ENCODE data around the gene FLOT1. TPM values are rescaled to one million over a fixed set of nuclear protein-coding genes. Genes with fewer than 3 reads are reported as not detected.
A peak's percentile ranks its signal among the peaks of the same experiment; 100 is the strongest.

Gene FLOT1
- total RNA-seq, 1 donor from 2014 or later = 77.6 TPM

GRCh38 chr6:30716879-30717128 is 25.7 kb downstream of the FLOT1 start:
- H3K4me2 ChIP-seq (ENCODE audit: low read length) = peak overlapping the region; percentile 88
- peaks cover 4% of the 10 kb centered on the region for H4K20me1 ChIP-seq (ENCODE audit: insufficient read depth, low read length)
- peaks cover 19% of the 10 kb centered on the region for H3K4me1 ChIP-seq (ENCODE audit: insufficient read depth, low read length)
- peak overlapping the region; percentile 67 for H2AFZ ChIP-seq (ENCODE audit: low read depth, low read length)
- peak overlapping the region; percentile 78 for H3K4me3 ChIP-seq (ENCODE audit: insufficient read depth, low read depth, low read length)
- FAIRE-seq (no peak), DNase-seq (ENCODE audit: low read depth) (no peak)
- H3K9ac ChIP-seq (ENCODE audit: low read length) = peak overlapping the region; percentile 85
- no peaks in the 10 kb centered on the region for H3K9me3 ChIP-seq (ENCODE audit: insufficient read depth, low read depth, low read length)
- Mint-ChIP-seq H3K4me3 (ENCODE audit: unreplicated experiment) (peak overlapping the region; percentile 94), H3K36me3 (ENCODE audit: low read depth, unreplicated experiment) (peaks cover 33% of the 10 kb centered on the region), H3K27ac (ENCODE audit: unreplicated experiment) (peak overlapping the region; percentile 100), H3K4me1 (ENCODE audit: low read depth, unreplicated experiment) (peaks cover 21% of the 10 kb centered on the region), H3K9me3 (ENCODE audit: unreplicated experiment) (no peaks in the 10 kb centered on the region), H3K27me3 (ENCODE audit: low read depth, unreplicated experiment) (no peaks in the 10 kb centered on the region)
- peaks cover 48% of the 10 kb centered on the region for H3K79me2 ChIP-seq (ENCODE audit: insufficient read depth, low read length)
- TF ChIP-seq CTCF (IDR thresholded peaks at IDR 0.05; ENCODE audit: insufficient read depth, low read depth, low read length) = no peak
- TF ChIP-seq EZH2 (IDR thresholded peaks at IDR 0.05; ENCODE audit: insufficient read depth, low read length) = no peak
- no peaks in the 10 kb centered on the region for H3K27me3 ChIP-seq (ENCODE audit: insufficient read depth, low read length)
- H3K36me3 ChIP-seq (ENCODE audit: insufficient read depth, low read length) = peaks cover 19% of the 10 kb centered on the region
- H3K27ac ChIP-seq (ENCODE audit: low read depth, low read length) = peak overlapping the region; percentile 89

GRCh38 chr6:30714263-30714662 is 28.2 kb downstream of the FLOT1 start:
- Histone ChIP-seq H3K27me3 (ENCODE audit: insufficient read depth, low read length) (no peaks in the 10 kb centered on the region), H3K9ac (ENCODE audit: low read length) (no peak overlapping the region), H3K4me3 (ENCODE audit: insufficient read depth, low read depth, low read length) (no peak overlapping the region), H4K20me1 (ENCODE audit: insufficient read depth, low read length) (no peaks in the 10 kb centered on the region), H3K4me1 (ENCODE audit: insufficient read depth, low read length) (peaks cover 14% of the 10 kb centered on the region), H3K4me2 (ENCODE audit: low read length) (no peak overlapping the region), H3K36me3 (ENCODE audit: insufficient read depth, low read length) (peaks cover 24% of the 10 kb centered on the region), H3K79me2 (ENCODE audit: insufficient read depth, low read length) (peaks cover 25% of the 10 kb centered on the region), H3K27ac (ENCODE audit: low read depth, low read length) (no peak overlapping the region), H3K9me3 (ENCODE audit: insufficient read depth, low read depth, low read length) (no peaks in the 10 kb centered on the region), H2AFZ (ENCODE audit: low read depth, low read length) (no peak overlapping the region)
- Mint-ChIP-seq H3K9me3 (ENCODE audit: unreplicated experiment) (no peaks in the 10 kb centered on the region), H3K4me3 (ENCODE audit: unreplicated experiment) (no peak overlapping the region), H3K27me3 (ENCODE audit: low read depth, unreplicated experiment) (no peaks in the 10 kb centered on the region), H3K27ac (ENCODE audit: unreplicated experiment) (peak overlapping the region; percentile 31), H3K36me3 (ENCODE audit: low read depth, unreplicated experiment) (peaks cover 33% of the 10 kb centered on the region), H3K4me1 (ENCODE audit: low read depth, unreplicated experiment) (peaks cover 17% of the 10 kb centered on the region)
- FAIRE-seq = no peak
- TF ChIP-seq CTCF (IDR thresholded peaks at IDR 0.05; ENCODE audit: insufficient read depth, low read depth, low read length) = no peak
- no peak for TF ChIP-seq EZH2 (IDR thresholded peaks at IDR 0.05; ENCODE audit: insufficient read depth, low read length)
- DNase-seq (ENCODE audit: low read depth) = no peak

- peaks cover 28% of the 10 kb centered on the region for H3K36me3 ChIP-seq (ENCODE audit: insufficient read depth, low read length)
- no peak overlapping the region for H2AFZ ChIP-seq (ENCODE audit: low read depth, low read length)
- Mint-ChIP-seq H3K4me1 (ENCODE audit: low read depth, unreplicated experiment) (peaks cover 7% of the 10 kb centered on the region), H3K4me3 (ENCODE audit: unreplicated experiment) (peak overlapping the region; percentile 66), H3K9me3 (ENCODE audit: unreplicated experiment) (no peaks in the 10 kb centered on the region), H3K27me3 (ENCODE audit: low read depth, unreplicated experiment) (no peaks in the 10 kb centered on the region), H3K36me3 (ENCODE audit: low read depth, unreplicated experiment) (peaks cover 34% of the 10 kb centered on the region), H3K27ac (ENCODE audit: unreplicated experiment) (no peak overlapping the region)
- H3K9me3 ChIP-seq (ENCODE audit: insufficient read depth, low read depth, low read length) = no peaks in the 10 kb centered on the region
- no peaks in the 10 kb centered on the region for H4K20me1 ChIP-seq (ENCODE audit: insufficient read depth, low read length)
- H3K4me2 ChIP-seq (ENCODE audit: low read length) = no peak overlapping the region
- H3K27ac ChIP-seq (ENCODE audit: low read depth, low read length) = no peak overlapping the region
- FAIRE-seq (no peak), DNase-seq (ENCODE audit: low read depth) (no peak)
- H3K27me3 ChIP-seq (ENCODE audit: insufficient read depth, low read length) = no peaks in the 10 kb centered on the region
- H3K79me2 ChIP-seq (ENCODE audit: insufficient read depth, low read length) = peaks cover 13% of the 10 kb centered on the region
- TF ChIP-seq CTCF (IDR thresholded peaks at IDR 0.05; ENCODE audit: insufficient read depth, low read depth, low read length) (no peak), EZH2 (IDR thresholded peaks at IDR 0.05; ENCODE audit: insufficient read depth, low read length) (no peak)
- no peak overlapping the region for H3K4me3 ChIP-seq (ENCODE audit: insufficient read depth, low read depth, low read length)
- H3K9ac ChIP-seq (ENCODE audit: low read length) = no peak overlapping the region
- peaks cover 7% of the 10 kb centered on the region for H3K4me1 ChIP-seq (ENCODE audit: insufficient read depth, low read length)
These were observed 30.0 kb downstream of the FLOT1 start for GRCh38 chr6:30712441-30712945.
